Cardiac muscle cell (in vitro differentiated cells and primary cell): ENCODE results near the gene AHCYL2. TPM values are rescaled to one million over a fixed set of nuclear protein-coding genes. Genes with fewer than 3 reads are reported as not detected.
"Not testable (repeated sequence)": the region's sequence is repeated elsewhere in the genome, so short reads cannot be mapped to it uniquely, and the experiment has no call there.

Source experiments
- DNase-seq, 2 donors: peaks; one replicate each; pipeline versions ENCODE4 v3.0.0 to v3.0.0-alpha.2; 2010 to 2017; ENCODE audit warnings: low read depth in 1 of 2, low spot score in 1 of 2
- H3K27ac ChIP-seq: fragments of 200-600 bp; sonication (generic); 2 replicates; pipeline ENCODE4 v1.5.1; 2016
- H3K27me3 ChIP-seq: fragments of 200-600 bp; sonication (generic); 2 replicates; pipeline ENCODE4 v1.6.0; 2016; ENCODE audit warnings: control low read depth
- H3K36me3 ChIP-seq: fragments of 200-600 bp; sonication (generic); 2 replicates; pipeline ENCODE4 v1.5.1; 2016; ENCODE audit warnings: control low read depth
- H3K4me1 ChIP-seq: fragments of 200-600 bp; sonication (generic); 2 replicates; pipeline ENCODE4 v1.8.1; 2017; ENCODE audit warnings: low read depth, mild to moderate bottlenecking, mixed run types
- H3K4me3 ChIP-seq: fragments of 200-600 bp; sonication (generic); 2 replicates; pipeline ENCODE4 v1.5.1; 2016; ENCODE audit warnings: mild to moderate bottlenecking
- H3K9me3 ChIP-seq: fragments of 200-600 bp; sonication (generic); 2 replicates; pipeline ENCODE4 v1.5.1; 2017; ENCODE audit warnings: low read depth, mild to moderate bottlenecking, control low read depth
- polyA plus RNA-seq: library from polyadenylated mRNA; unstranded; fragments of >200 nt; fragmentation: Nextera tagmentation; extraction: Ambion mirVana; gene quantifications from 2 replicates; pipeline ENCODE4 v1.2.1, GENCODE V29; 2016
- total RNA-seq: library from RNA; depleted of rRNA; stranded (reverse); fragments of >200 nt; gene quantifications from 2 replicates; pipeline ENCODE4 v1.2.3, GENCODE V29; 2016
- TF ChIP-seq, protein P1 (sequence below): IDR thresholded peaks from 2 replicates; pipeline ENCODE4 v1.5.1; 2012; ENCODE audit warnings: low read depth, mild to moderate bottlenecking, low read length

Gene AHCYL2
- total and polyA plus RNA-seq, 2 experiments from 2014 or later, result 28.5 to 30.8 TPM

DNA sequence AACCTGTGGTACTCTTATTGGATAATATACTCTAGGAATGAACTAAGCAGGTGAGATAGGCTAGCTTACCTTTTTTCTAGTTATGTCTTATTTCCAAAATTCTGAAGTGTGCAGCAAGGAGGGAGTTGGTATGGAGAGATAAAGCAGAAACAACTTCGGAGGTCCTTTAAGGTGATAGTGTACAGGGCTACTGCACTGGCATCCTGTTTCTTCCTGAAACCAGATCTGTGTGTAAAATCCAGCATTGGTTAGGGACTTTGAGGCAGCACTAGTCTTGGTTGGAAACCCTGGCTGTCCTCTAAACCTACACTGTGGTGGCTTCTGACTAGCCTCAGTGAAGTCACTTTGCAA is 142.5 kb downstream of the AHCYL2 start:
- peaks cover 19% of the 10 kb centered on the region for H3K4me1 ChIP-seq
- H3K36me3 ChIP-seq, result no peaks in the 10 kb centered on the region
- no peak overlapping the region for H3K4me3 ChIP-seq
- no peaks in the 10 kb centered on the region for H3K27me3 ChIP-seq
- TF ChIP-seq, protein P1, sequence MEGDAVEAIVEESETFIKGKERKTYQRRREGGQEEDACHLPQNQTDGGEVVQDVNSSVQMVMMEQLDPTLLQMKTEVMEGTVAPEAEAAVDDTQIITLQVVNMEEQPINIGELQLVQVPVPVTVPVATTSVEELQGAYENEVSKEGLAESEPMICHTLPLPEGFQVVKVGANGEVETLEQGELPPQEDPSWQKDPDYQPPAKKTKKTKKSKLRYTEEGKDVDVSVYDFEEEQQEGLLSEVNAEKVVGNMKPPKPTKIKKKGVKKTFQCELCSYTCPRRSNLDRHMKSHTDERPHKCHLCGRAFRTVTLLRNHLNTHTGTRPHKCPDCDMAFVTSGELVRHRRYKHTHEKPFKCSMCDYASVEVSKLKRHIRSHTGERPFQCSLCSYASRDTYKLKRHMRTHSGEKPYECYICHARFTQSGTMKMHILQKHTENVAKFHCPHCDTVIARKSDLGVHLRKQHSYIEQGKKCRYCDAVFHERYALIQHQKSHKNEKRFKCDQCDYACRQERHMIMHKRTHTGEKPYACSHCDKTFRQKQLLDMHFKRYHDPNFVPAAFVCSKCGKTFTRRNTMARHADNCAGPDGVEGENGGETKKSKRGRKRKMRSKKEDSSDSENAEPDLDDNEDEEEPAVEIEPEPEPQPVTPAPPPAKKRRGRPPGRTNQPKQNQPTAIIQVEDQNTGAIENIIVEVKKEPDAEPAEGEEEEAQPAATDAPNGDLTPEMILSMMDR, result no peak
- DNase-seq, result no peak
- H3K27ac ChIP-seq, result no peak overlapping the region
- H3K9me3 ChIP-seq, result no peaks in the 10 kb centered on the region

DNA sequence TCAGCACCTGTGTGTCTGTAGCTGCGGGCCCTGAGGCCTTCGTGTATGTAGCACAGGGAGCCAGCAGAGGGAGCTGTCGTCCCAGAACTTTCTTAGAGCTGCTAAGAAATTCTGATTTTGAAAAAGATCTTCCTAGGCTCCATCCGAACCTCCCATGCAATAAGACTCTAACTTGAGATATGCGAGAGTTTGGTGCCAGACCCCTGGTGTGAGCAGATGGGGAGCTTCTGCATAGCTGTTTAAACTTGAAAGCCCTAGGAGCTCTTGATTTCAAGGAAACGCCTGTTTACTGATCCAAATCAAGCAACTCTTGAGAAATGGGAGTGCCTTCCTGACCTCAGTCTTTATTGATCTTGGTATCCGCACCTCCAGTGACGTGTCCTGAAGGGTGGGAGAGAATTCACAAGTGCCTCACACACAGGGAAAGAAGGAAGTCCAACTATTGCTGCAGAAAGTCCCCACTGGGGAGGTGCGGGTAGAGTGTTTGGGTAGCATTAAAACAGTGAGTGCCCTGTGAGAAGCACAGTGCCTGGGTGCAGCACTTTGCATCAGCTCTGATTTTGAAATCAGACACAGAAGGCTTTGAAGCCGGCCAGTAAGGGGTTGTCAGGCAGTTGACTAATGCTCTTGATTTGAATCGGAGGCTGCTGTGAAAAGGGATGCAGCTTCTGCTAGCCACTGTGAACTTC is 143.0 kb downstream of the AHCYL2 start:
- H3K4me1 ChIP-seq, result peaks cover 19% of the 10 kb centered on the region
- peak overlapping the region; percentile 70 for H3K27ac ChIP-seq
- no peaks in the 10 kb centered on the region for H3K27me3 ChIP-seq
- H3K36me3 ChIP-seq, result no peaks in the 10 kb centered on the region
- H3K4me3 ChIP-seq, result no peak overlapping the region
- no peaks in the 10 kb centered on the region for H3K9me3 ChIP-seq
- DNase-seq, result peak; percentile 80 to 89
- TF ChIP-seq, protein P1, result peak; percentile 89

DNA sequence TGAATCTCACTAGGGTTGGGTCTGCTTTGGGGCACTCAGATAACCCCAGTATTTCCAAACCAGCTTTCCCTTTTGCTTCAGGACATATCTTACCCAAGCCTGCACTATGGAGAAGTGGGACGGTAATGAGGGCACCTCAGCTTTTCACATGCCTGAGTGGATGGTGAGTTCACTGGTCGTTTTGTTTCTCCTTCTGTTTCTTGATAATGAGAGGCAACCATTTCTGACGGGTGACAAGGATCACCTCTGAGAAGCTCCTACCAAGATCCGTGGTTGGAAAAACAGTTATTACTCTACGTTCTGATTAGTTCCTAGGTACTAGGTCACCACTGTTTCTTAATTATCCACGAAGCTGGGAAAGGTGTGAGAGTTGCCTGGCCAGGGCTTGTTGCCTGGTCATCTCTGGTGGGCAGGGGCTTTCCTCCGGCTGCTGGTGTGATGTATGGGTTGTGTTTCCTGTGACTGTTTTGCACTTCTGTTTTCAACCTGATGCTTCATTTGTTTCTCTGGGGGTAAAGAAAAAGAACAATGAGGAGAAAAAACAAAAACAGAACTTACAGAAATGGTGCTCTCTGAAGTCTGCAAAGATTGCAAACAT is 143.7 kb downstream of the AHCYL2 start:
- TF ChIP-seq, protein P1, result no peak
- Histone ChIP-seq H3K4me3 (no peak overlapping the region), H3K4me1 (peaks cover 19% of the 10 kb centered on the region), H3K27ac (peak overlapping the region; percentile 70), H3K27me3 (no peaks in the 10 kb centered on the region), H3K9me3 (no peaks in the 10 kb centered on the region), H3K36me3 (no peaks in the 10 kb centered on the region)
- DNase-seq, result no peak

DNA sequence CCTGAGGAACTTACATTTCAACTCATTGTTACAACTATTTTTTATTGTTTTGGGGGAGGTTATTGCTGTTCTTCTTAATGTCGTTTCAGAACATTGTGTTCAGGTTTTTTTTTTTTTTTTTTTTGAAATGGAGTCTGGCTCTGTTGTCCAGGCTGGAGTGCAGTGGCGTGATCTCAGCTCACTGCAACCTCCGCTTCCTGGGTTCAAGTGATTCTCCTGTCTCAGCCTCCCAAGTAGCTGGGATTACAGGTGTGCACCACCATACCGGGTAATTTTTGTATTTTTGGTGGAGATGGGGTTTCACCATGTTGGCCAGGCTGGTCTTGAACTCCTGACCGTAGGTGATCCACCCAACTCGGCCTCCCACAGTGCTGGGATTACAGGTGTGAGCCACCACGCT is 144.6 kb downstream of the AHCYL2 start:
- not testable (repeated sequence) for H3K27ac ChIP-seq, H3K36me3 ChIP-seq, H3K27me3 ChIP-seq, H3K4me3 ChIP-seq, DNase-seq, H3K9me3 ChIP-seq
- peaks cover 19% of the 10 kb centered on the region for H3K4me1 ChIP-seq

DNA sequence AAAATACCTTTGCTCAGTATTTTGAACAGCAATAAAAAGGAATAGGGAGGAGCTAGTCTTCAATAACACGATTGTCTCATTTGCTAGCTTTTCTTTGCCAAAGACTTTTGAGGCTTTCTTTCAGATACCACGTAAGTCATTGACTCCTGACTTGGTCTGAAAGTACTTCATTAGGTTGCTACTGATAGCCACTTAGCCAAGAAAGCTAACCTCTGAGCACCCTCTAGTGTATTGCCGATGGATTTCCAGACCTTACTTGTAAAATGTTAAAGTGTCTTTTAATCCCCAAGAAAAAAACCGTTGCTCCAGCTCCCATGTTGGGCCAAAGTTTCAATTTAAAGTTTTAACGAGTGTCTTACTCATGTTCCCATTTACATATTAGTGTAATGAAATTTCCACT is 146.0 kb downstream of the AHCYL2 start:
- Histone ChIP-seq H3K36me3 (no peaks in the 10 kb centered on the region), H3K4me1 (peaks cover 19% of the 10 kb centered on the region), H3K27ac (no peak overlapping the region), H3K9me3 (no peaks in the 10 kb centered on the region), H3K4me3 (no peak overlapping the region), H3K27me3 (no peaks in the 10 kb centered on the region)
- TF ChIP-seq, protein P1, result no peak
- peak in 1 of 2 donors; percentile 12 for DNase-seq

DNA sequence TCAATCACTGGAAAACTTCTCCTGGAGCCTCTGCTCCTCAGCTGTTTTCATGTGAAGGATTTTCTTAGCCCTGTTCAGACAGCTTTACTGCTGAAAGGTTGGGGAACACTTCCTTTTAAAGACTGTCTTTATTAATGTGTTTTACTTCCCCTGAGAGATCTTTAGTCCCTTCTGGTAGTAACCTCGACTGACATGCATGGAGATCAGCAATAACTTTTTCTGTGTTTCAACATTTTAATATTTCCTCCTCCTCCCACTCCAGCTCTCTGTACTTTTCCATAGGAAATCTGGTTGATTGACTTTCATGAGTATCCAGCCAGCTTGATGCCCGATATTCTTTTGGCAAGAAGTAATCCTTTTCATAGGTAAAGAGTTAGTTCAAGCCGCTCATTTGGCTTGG is 146.7 kb downstream of the AHCYL2 start:
- H3K4me3 ChIP-seq, result no peak overlapping the region
- no peak overlapping the region for H3K27ac ChIP-seq
- no peak for DNase-seq
- no peaks in the 10 kb centered on the region for H3K9me3 ChIP-seq
- H3K4me1 ChIP-seq, result peaks cover 19% of the 10 kb centered on the region
- TF ChIP-seq, protein P1, result no peak
- no peaks in the 10 kb centered on the region for H3K27me3 ChIP-seq
- no peaks in the 10 kb centered on the region for H3K36me3 ChIP-seq
